PFSK-1 (cell line): Measurements from ENCODE around the gene SLC39A7.

Source experiments
- FOXP2 ChIP-seq: optimal IDR thresholded peaks from 2 replicates; pipeline ENCODE3; 2011; ENCODE audit warnings: borderline replicate concordance, control low read depth, inconsistent platforms; ENCODE audit not compliant: insufficient read depth; ENCODE audit errors: extremely low read length, extremely low read depth
- POLR2AphosphoS5 ChIP-seq: IDR thresholded peaks from 2 replicates; pipeline ENCODE4 v1.6.1; 2012; ENCODE audit warnings: low read depth, mild to moderate bottlenecking, control low read depth, low read length, moderate library complexity
- REST ChIP-seq, 2 experiments: IDR thresholded peaks; 2 replicates each; pipeline versions ENCODE4 v1.6.1 to v1.8.0; 2011 to 2012; ENCODE audit warnings: low read depth in 2 of 2, low read length in 2 of 2, control low read depth in 1 of 2, inconsistent platforms in 1 of 2, mild to moderate bottlenecking in 1 of 2, moderate library complexity in 1 of 2; ENCODE audit not compliant: insufficient read depth in 1 of 2
- SIN3A ChIP-seq: IDR thresholded peaks from 2 replicates; pipeline ENCODE4 v1.6.1; 2012; ENCODE audit warnings: mild to moderate bottlenecking, low read length, moderate library complexity, borderline replicate concordance; ENCODE audit not compliant: insufficient read depth
- TAF1 ChIP-seq: IDR thresholded peaks from 2 replicates; pipeline ENCODE4 v1.6.1; 2012; ENCODE audit warnings: low read length, control low read depth, borderline replicate concordance; ENCODE audit not compliant: insufficient read depth

Gene SLC39A7

GRCh38 chr6:33252759-33253158 is 52.1 kb downstream of the SLC39A7 start:
- no peak for TF ChIP-seq SIN3A
- TF ChIP-seq TAF1, result no peak
- TF ChIP-seq FOXP2, result no peak
- no peak for TF ChIP-seq POLR2AphosphoS5
- no peak for TF ChIP-seq REST (IDR thresholded peaks at IDR 0.05; ENCODE audit: insufficient read depth in 1 of 2, low read depth in 2 of 2, low read length in 2 of 2)
